Mesenchymal stem cell (in vitro differentiated cells and primary cell): Measurements from ENCODE around the gene RANBP1.
A peak's percentile ranks its signal among the peaks of the same experiment; 100 is the strongest.

Experiments
- DNase-seq: peaks from one replicate; pipeline ENCODE4 v3.0.0-alpha.2; 2013
- H2AFZ ChIP-seq: one replicate; pipeline ENCODE4 v1.6.1; 2013; ENCODE audit warnings: low read depth, mild to moderate bottlenecking, control low read depth, inconsistent platforms, low read length, moderate library complexity
- H2AK5ac ChIP-seq: 2 replicates; pipeline ENCODE4 v1.6.1; 2013; ENCODE audit warnings: low read length, moderate library complexity, mild to moderate bottlenecking, inconsistent platforms; ENCODE audit not compliant: severe bottlenecking
- H2BK120ac ChIP-seq: one replicate; pipeline ENCODE4 v1.6.1; 2013; ENCODE audit warnings: low read depth, mild to moderate bottlenecking, inconsistent platforms, low read length, moderate library complexity
- H2BK12ac ChIP-seq, 2 experiments: one replicate each; pipeline ENCODE4 v1.6.1; 2013; ENCODE audit warnings: inconsistent platforms in 2 of 2, low read length in 2 of 2, mild to moderate bottlenecking in 2 of 2, moderate library complexity in 2 of 2, control low read depth in 1 of 2
- H2BK15ac ChIP-seq: one replicate; pipeline ENCODE4 v1.6.1; 2013; ENCODE audit warnings: mild to moderate bottlenecking, low read depth, inconsistent platforms; ENCODE audit not compliant: poor library complexity, severe bottlenecking
- H2BK5ac ChIP-seq: 2 replicates; pipeline ENCODE4 v1.6.1; 2013; ENCODE audit warnings: low read depth, mild to moderate bottlenecking, low read length, control low read depth, inconsistent platforms; ENCODE audit not compliant: poor library complexity, severe bottlenecking
- H3K14ac ChIP-seq, 2 experiments: one replicate each; pipeline ENCODE4 v1.6.1; 2013; ENCODE audit warnings: inconsistent platforms in 2 of 2, low read length in 2 of 2, control low read depth in 1 of 2, mild to moderate bottlenecking in 1 of 2, moderate library complexity in 1 of 2
- H3K18ac ChIP-seq, 2 experiments: one replicate each; pipeline ENCODE4 v1.6.1; 2013; ENCODE audit warnings: inconsistent platforms in 2 of 2, low read length in 2 of 2, control low read depth in 1 of 2, low read depth in 1 of 2, mild to moderate bottlenecking in 1 of 2
- H3K23ac ChIP-seq, 2 experiments: one replicate each; pipeline ENCODE4 v1.6.1; 2013; ENCODE audit warnings: inconsistent platforms in 2 of 2, low read length in 2 of 2, mild to moderate bottlenecking in 2 of 2, moderate library complexity in 2 of 2, control low read depth in 1 of 2
- H3K27ac ChIP-seq: 2 replicates; pipeline ENCODE4 v1.5.1; 2013; ENCODE audit warnings: mild to moderate bottlenecking, moderate library complexity, low read length, control low read depth, inconsistent platforms; ENCODE audit not compliant: poor library complexity, severe bottlenecking
- H3K27me3 ChIP-seq, 2 experiments: 2 replicates each; pipeline versions ENCODE4 v1.6.1 to v1.7.0; 2013; ENCODE audit warnings: low read length in 2 of 2, mild to moderate bottlenecking in 2 of 2, moderate library complexity in 2 of 2, control low read depth in 1 of 2, inconsistent platforms in 1 of 2; ENCODE audit not compliant: control insufficient read depth in 1 of 2, insufficient read depth in 1 of 2
- H3K36me3 ChIP-seq, 2 experiments: 2 replicates each; pipeline versions ENCODE4 v1.6.1 to v1.7.0; 2013; ENCODE audit warnings: low read length in 2 of 2, control low read depth in 1 of 2, inconsistent platforms in 1 of 2, low read depth in 1 of 2, mild to moderate bottlenecking in 1 of 2; ENCODE audit not compliant: insufficient read depth in 2 of 2, control insufficient read depth in 1 of 2
- H3K4ac ChIP-seq, 2 experiments: one replicate each; pipeline ENCODE4 v1.6.1; 2013; ENCODE audit warnings: inconsistent platforms in 2 of 2, low read length in 2 of 2, mild to moderate bottlenecking in 2 of 2, moderate library complexity in 2 of 2, control low read depth in 1 of 2, low read depth in 1 of 2
- H3K4me1 ChIP-seq: 2 replicates; pipeline ENCODE4 v1.6.1; 2013; ENCODE audit warnings: low read depth, low read length, control low read depth; ENCODE audit not compliant: control insufficient read depth, insufficient read depth
- H3K4me2 ChIP-seq: 2 replicates; pipeline ENCODE4 v1.6.1; 2013; ENCODE audit warnings: low read length, mild to moderate bottlenecking, inconsistent platforms; ENCODE audit not compliant: poor library complexity, severe bottlenecking
- H3K4me3 ChIP-seq, 2 experiments: 2 replicates each; pipeline versions ENCODE4 v1.5.1 to v1.7.0; 2013; ENCODE audit warnings: low read length in 2 of 2, mild to moderate bottlenecking in 2 of 2, control low read depth in 1 of 2, low read depth in 1 of 2; ENCODE audit not compliant: insufficient read depth in 1 of 2
- H3K79me1 ChIP-seq: replicated peaks from 2 replicates; pipeline ENCODE4 v1.6.1; 2013; ENCODE audit warnings: mild to moderate bottlenecking, control low read depth, low read length, inconsistent platforms; ENCODE audit not compliant: poor library complexity, severe bottlenecking
- H3K9ac ChIP-seq: 2 replicates; pipeline ENCODE4 v1.7.0; 2013; ENCODE audit warnings: mild to moderate bottlenecking, low read length, moderate library complexity
- H3K9me3 ChIP-seq: 2 replicates; pipeline ENCODE4 v1.7.0; 2013; ENCODE audit warnings: mild to moderate bottlenecking, low read length; ENCODE audit not compliant: control insufficient read depth
- H4K8ac ChIP-seq: one replicate; pipeline ENCODE4 v1.6.1; 2013; ENCODE audit warnings: inconsistent platforms, mild to moderate bottlenecking, low read length, moderate library complexity
- H4K91ac ChIP-seq: one replicate; pipeline ENCODE4 v1.6.1; 2013; ENCODE audit warnings: mild to moderate bottlenecking, low read length, inconsistent platforms
- WGBS: methylation state at CpG from one replicate; pipeline ENCODE4 v1.1.7; 2013; ENCODE audit warnings: mixed read lengths; 5-methylcytosine and 5-hydroxymethylcytosine counted together

RANBP1 gene

GRCh38 chr22:20160041-20160440, 44.1 kb downstream of the RANBP1 start:
- Histone ChIP-seq H4K8ac (no peak overlapping the region), H3K4me2 (no peak overlapping the region), H2AFZ (no peak overlapping the region), H3K14ac (no peak overlapping the region), H3K79me1 (no peaks in the 10 kb centered on the region), H3K4ac (no peak overlapping the region), H2BK15ac (no peak overlapping the region), H2AK5ac (no peak overlapping the region), H3K9ac (no peak overlapping the region), H2BK120ac (no peak overlapping the region), H3K23ac (no peak overlapping the region), H3K9me3 (no peaks in the 10 kb centered on the region), H2BK12ac (no peak overlapping the region), H3K27ac (no peak overlapping the region), H3K27me3 (peaks cover 21 to 43% of the 10 kb centered on the region in 2 experiments), H4K91ac (peak overlapping the region; percentile 20), H3K4me1 (no peaks in the 10 kb centered on the region), H3K4me3 (no peak overlapping the region), H3K18ac (no peak overlapping the region), H2BK5ac (no peak overlapping the region), H3K36me3 (no peaks in the 10 kb centered on the region)
- 89% methylated on average over 10 of the region's 10 CpGs for WGBS
- no peak for DNase-seq

GRCh38 chr22:20164863-20165262, 49.0 kb downstream of the RANBP1 start:
- H3K4ac ChIP-seq, result no peak overlapping the region
- no peak overlapping the region for H3K4me2 ChIP-seq
- H3K23ac ChIP-seq, result no peak overlapping the region
- H3K36me3 ChIP-seq, result no peaks in the 10 kb centered on the region
- no peak overlapping the region for H3K9ac ChIP-seq
- no peak for DNase-seq
- no peaks in the 10 kb centered on the region for H3K4me1 ChIP-seq
- WGBS, result 86% methylated on average over 11 of the region's 11 CpGs
- H3K27me3 ChIP-seq, result peaks cover 16 to 46% of the 10 kb centered on the region in 2 experiments
- no peak overlapping the region for H4K8ac ChIP-seq
- H2BK120ac ChIP-seq, result no peak overlapping the region
- H3K79me1 ChIP-seq, result no peaks in the 10 kb centered on the region
- no peak overlapping the region for H4K91ac ChIP-seq
- H3K18ac ChIP-seq, result no peak overlapping the region
- H3K9me3 ChIP-seq, result no peaks in the 10 kb centered on the region
- no peak overlapping the region for H2AK5ac ChIP-seq
- H2BK15ac ChIP-seq, result no peak overlapping the region
- H3K4me3 ChIP-seq, result no peak overlapping the region
- H3K14ac ChIP-seq, result no peak overlapping the region
- H3K27ac ChIP-seq, result no peak overlapping the region
- H2BK12ac ChIP-seq, result no peak overlapping the region
- H2BK5ac ChIP-seq, result no peak overlapping the region
- H2AFZ ChIP-seq, result no peak overlapping the region

GRCh38 chr22:20165421-20165820, 49.5 kb downstream of the RANBP1 start:
- Histone ChIP-seq H3K9me3 (no peaks in the 10 kb centered on the region), H2AK5ac (no peak overlapping the region), H3K9ac (no peak overlapping the region), H2BK12ac (no peak overlapping the region), H4K91ac (no peak overlapping the region), H3K4ac (no peak overlapping the region), H2BK15ac (no peak overlapping the region), H3K36me3 (no peaks in the 10 kb centered on the region), H2BK120ac (no peak overlapping the region), H2AFZ (no peak overlapping the region), H3K4me2 (no peak overlapping the region), H3K4me3 (no peak overlapping the region), H2BK5ac (no peak overlapping the region), H3K14ac (no peak overlapping the region), H3K18ac (no peak overlapping the region), H4K8ac (no peak overlapping the region), H3K23ac (no peak overlapping the region), H3K27me3 (peaks cover 13 to 46% of the 10 kb centered on the region in 2 experiments), H3K27ac (no peak overlapping the region), H3K79me1 (no peaks in the 10 kb centered on the region), H3K4me1 (no peaks in the 10 kb centered on the region)
- no peak for DNase-seq
- WGBS, result 84% methylated on average over 9 of the region's 12 CpGs

- Histone ChIP-seq H2BK5ac (no peak overlapping the region), H3K4me3 (no peak overlapping the region), H3K14ac (no peak overlapping the region), H3K18ac (no peak overlapping the region), H3K23ac (no peak overlapping the region), H4K91ac (no peak overlapping the region), H3K9me3 (no peaks in the 10 kb centered on the region), H3K27ac (no peak overlapping the region), H4K8ac (no peak overlapping the region), H3K36me3 (no peaks in the 10 kb centered on the region), H3K9ac (no peak overlapping the region), H2BK12ac (no peak overlapping the region), H3K27me3 (peaks cover 11 to 46% of the 10 kb centered on the region in 2 experiments), H3K79me1 (no peaks in the 10 kb centered on the region), H2BK120ac (no peak overlapping the region), H2AK5ac (no peak overlapping the region), H3K4ac (no peak overlapping the region), H3K4me2 (no peak overlapping the region), H3K4me1 (no peaks in the 10 kb centered on the region), H2AFZ (no peak overlapping the region), H2BK15ac (no peak overlapping the region)
- no peak for DNase-seq
- WGBS, result 85% methylated on average over 5 of the region's 7 CpGs
Measured at GRCh38 chr22:20165913-20166312, 50.0 kb downstream of the RANBP1 start.
